MM.1S (cell line): ENCODE data around the gene DEPP1.

Experiments used
- DNase-seq: peaks from one replicate; pipeline ENCODE4 v3.0.0-alpha.2; 2015
- H2AFZ ChIP-seq: fragments of 300-600 bp; sonication (generic); 2 replicates; pipeline ENCODE4 v1.6.0; 2016; ENCODE audit warnings: antibody characterized with exemption, low read length
- H3F3A ChIP-seq: fragments of 300-600 bp; sonication (generic); 2 replicates; pipeline ENCODE4 v1.6.1; 2016; ENCODE audit warnings: mild to moderate bottlenecking, antibody characterized with exemption, low read length, moderate library complexity, mixed read lengths; ENCODE audit not compliant: insufficient read depth
- H3K27ac ChIP-seq: fragments of 300-600 bp; sonication (generic); 2 replicates; pipeline ENCODE4 v1.5.1; 2016; ENCODE audit warnings: mild to moderate bottlenecking, low read length
- H3K27me3 ChIP-seq: fragments of 300-600 bp; sonication (generic); replicated peaks from 2 replicates; pipeline ENCODE4 v1.6.0; 2016; ENCODE audit warnings: low read length; ENCODE audit not compliant: insufficient read depth
- H3K36me3 ChIP-seq: fragments of 300-600 bp; sonication (generic); replicated peaks from 2 replicates; pipeline ENCODE4 v1.6.1; 2016; ENCODE audit warnings: mild to moderate bottlenecking, low read length, mixed read lengths; ENCODE audit not compliant: insufficient read depth
- H3K4me1 ChIP-seq: fragments of 300-600 bp; sonication (generic); 2 replicates; pipeline ENCODE4 v1.6.1; 2016; ENCODE audit warnings: low read length, mixed read lengths
- H3K4me2 ChIP-seq: fragments of 300-600 bp; sonication (generic); 2 replicates; pipeline ENCODE4 v1.6.0; 2016; ENCODE audit warnings: low read depth, low read length
- H3K4me3 ChIP-seq: fragments of 300-600 bp; sonication (generic); 2 replicates; pipeline ENCODE4 v1.5.1; 2016; ENCODE audit warnings: low read length, mixed read lengths
- H3K79me2 ChIP-seq: fragments of 300-600 bp; sonication (generic); 2 replicates; pipeline ENCODE4 v1.6.1; 2016; ENCODE audit warnings: mixed run types, low read length, mixed read lengths
- H3K9ac ChIP-seq: fragments of 300-600 bp; sonication (generic); 2 replicates; pipeline ENCODE4 v1.6.1; 2016; ENCODE audit warnings: low read length, mixed read lengths
- H3K9me2 ChIP-seq: fragments of 300-600 bp; sonication (generic); replicated peaks from 2 replicates; pipeline ENCODE4 v1.6.1; 2016; ENCODE audit warnings: mild to moderate bottlenecking, low read length, mixed read lengths; ENCODE audit not compliant: insufficient read depth
- H3K9me3 ChIP-seq: fragments of 300-600 bp; sonication (generic); replicated peaks from 2 replicates; pipeline ENCODE4 v1.6.1; 2016; ENCODE audit warnings: mild to moderate bottlenecking, low read length, mixed read lengths; ENCODE audit not compliant: insufficient read depth
- H4K20me1 ChIP-seq: fragments of 300-600 bp; sonication (generic); 2 replicates; pipeline ENCODE4 v1.6.1; 2016; ENCODE audit warnings: mild to moderate bottlenecking, low read length, moderate library complexity, mixed read lengths; ENCODE audit not compliant: insufficient read depth
- CTCF ChIP-seq: fragments of 300-600 bp; sonication (generic); IDR thresholded peaks from 2 replicates; pipeline ENCODE4 v1.5.1; 2016; ENCODE audit warnings: antibody characterized with exemption, low read length, mixed read lengths
- EZH2 ChIP-seq: fragments of 300-600 bp; sonication (generic); optimal IDR thresholded peaks from 2 replicates; pipeline ENCODE3; 2017; ENCODE audit warnings: low read depth, mild to moderate bottlenecking, antibody characterized with exemption, low read length, mixed read lengths
- EZH2phosphoT487 ChIP-seq: fragments of 300-600 bp; sonication (generic); IDR thresholded peaks from 2 replicates; pipeline ENCODE4 v1.6.1; 2018; ENCODE audit warnings: antibody characterized with exemption, low read length

The DEPP1 gene

GRCh38 chr10:44961931-44962750 is 16.5 kb downstream of the DEPP1 start:
- no peaks in the 10 kb centered on the region for H3K36me3 ChIP-seq
- H3K4me2 ChIP-seq, result peak overlapping the region; percentile 97
- H3K79me2 ChIP-seq, result peaks cover 87% of the 10 kb centered on the region
- peak overlapping the region; percentile 93 for H3K4me3 ChIP-seq
- H3K9me3 ChIP-seq, result no peaks in the 10 kb centered on the region
- peak; percentile 35 for DNase-seq
- H3K9me2 ChIP-seq, result no peaks in the 10 kb centered on the region
- no peaks in the 10 kb centered on the region for H3K27me3 ChIP-seq
- H3K4me1 ChIP-seq, result peaks cover 62% of the 10 kb centered on the region
- no peak overlapping the region for H2AFZ ChIP-seq
- H4K20me1 ChIP-seq, result no peaks in the 10 kb centered on the region
- no peak for TF ChIP-seq EZH2phosphoT487
- TF ChIP-seq EZH2, result no peak
- TF ChIP-seq CTCF, result no peak
- peak overlapping the region; percentile 86 for H3K9ac ChIP-seq
- H3F3A ChIP-seq, result peaks cover 61% of the 10 kb centered on the region
- peak overlapping the region; percentile 87 for H3K27ac ChIP-seq

- Histone ChIP-seq H3K9me2 (no peaks in the 10 kb centered on the region), H3K4me1 (peaks cover 57% of the 10 kb centered on the region), H3K27me3 (no peaks in the 10 kb centered on the region), H3K79me2 (peaks cover 78% of the 10 kb centered on the region), H3K4me3 (peak overlapping the region; percentile 93), H3K36me3 (no peaks in the 10 kb centered on the region), H2AFZ (peak overlapping the region; percentile 24; the same call in 1 of the 2 replicates), H3K4me2 (peak overlapping the region; percentile 97), H3F3A (peaks cover 56% of the 10 kb centered on the region), H3K9me3 (no peaks in the 10 kb centered on the region), H4K20me1 (no peaks in the 10 kb centered on the region), H3K9ac (peak overlapping the region; percentile 86), H3K27ac (peak overlapping the region; percentile 87)
- no peak for TF ChIP-seq CTCF
- no peak for TF ChIP-seq EZH2phosphoT487
- TF ChIP-seq EZH2, result no peak
- DNase-seq, result no peak
These were observed 17.4 kb downstream of the DEPP1 start for GRCh38 chr10:44961230-44961571.

- Histone ChIP-seq H3K9ac (peak overlapping the region; percentile 86), H3K4me1 (peaks cover 52% of the 10 kb centered on the region)
- DNase-seq, result peak; percentile 36
These were observed 18.0 kb downstream of the DEPP1 start for GRCh38 chr10:44960482-44961229.

More at GRCh38 chr10:44960482-44961229, 18.0 kb downstream of the DEPP1 start:
- Histone ChIP-seq H3K9me3 (no peaks in the 10 kb centered on the region), H4K20me1 (no peaks in the 10 kb centered on the region), H3K4me3 (peak overlapping the region; percentile 93), H3K4me2 (peak overlapping the region; percentile 97), H3K36me3 (no peaks in the 10 kb centered on the region), H3K27me3 (no peaks in the 10 kb centered on the region), H3K79me2 (peaks cover 72% of the 10 kb centered on the region), H3F3A (peaks cover 55% of the 10 kb centered on the region), H3K9me2 (no peaks in the 10 kb centered on the region), H3K27ac (peak overlapping the region; percentile 87), H2AFZ (peak overlapping the region; percentile 24; the same call in 1 of the 2 replicates)
- TF ChIP-seq CTCF (no peak), EZH2phosphoT487 (no peak), EZH2 (no peak)
